ENCODE data around the gene PPP1R36.

PPP1R36 gene

DNA sequence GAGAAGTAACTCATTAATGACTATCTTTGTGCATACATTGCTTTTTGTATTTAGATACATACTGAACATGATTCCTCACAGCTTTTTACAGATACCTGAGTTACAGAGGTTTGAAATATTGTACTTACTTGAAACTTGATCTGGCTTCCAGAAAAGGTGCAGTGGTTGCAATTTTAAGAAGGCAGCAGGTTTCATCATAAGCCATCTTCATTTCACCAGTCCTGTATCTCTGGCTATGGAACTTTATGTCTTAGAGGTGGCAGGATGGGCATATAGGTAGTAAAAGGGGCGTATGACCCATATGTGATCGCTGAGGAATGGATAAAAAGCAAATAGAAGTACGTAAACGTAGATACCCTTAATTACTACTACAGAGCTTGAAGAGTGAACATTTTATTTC is 31.5 kb upstream of the PPP1R36 start:
- TF ChIP-seq SIN3A (IDR thresholded peaks at IDR 0.05; ENCODE audit: borderline replicate concordance, insufficient read depth, low read length) (no peak), POLR2AphosphoS5 (IDR thresholded peaks at IDR 0.05; ENCODE audit: low read depth, low read length) (no peak), FOXP2 (optimal IDR thresholded peaks at IDR 0.05; ENCODE audit: borderline replicate concordance, extremely low read depth, extremely low read length, insufficient read depth) (no peak), TAF1 (IDR thresholded peaks at IDR 0.05; ENCODE audit: borderline replicate concordance, insufficient read depth, low read length) (no peak)
- TF ChIP-seq, protein P1, sequence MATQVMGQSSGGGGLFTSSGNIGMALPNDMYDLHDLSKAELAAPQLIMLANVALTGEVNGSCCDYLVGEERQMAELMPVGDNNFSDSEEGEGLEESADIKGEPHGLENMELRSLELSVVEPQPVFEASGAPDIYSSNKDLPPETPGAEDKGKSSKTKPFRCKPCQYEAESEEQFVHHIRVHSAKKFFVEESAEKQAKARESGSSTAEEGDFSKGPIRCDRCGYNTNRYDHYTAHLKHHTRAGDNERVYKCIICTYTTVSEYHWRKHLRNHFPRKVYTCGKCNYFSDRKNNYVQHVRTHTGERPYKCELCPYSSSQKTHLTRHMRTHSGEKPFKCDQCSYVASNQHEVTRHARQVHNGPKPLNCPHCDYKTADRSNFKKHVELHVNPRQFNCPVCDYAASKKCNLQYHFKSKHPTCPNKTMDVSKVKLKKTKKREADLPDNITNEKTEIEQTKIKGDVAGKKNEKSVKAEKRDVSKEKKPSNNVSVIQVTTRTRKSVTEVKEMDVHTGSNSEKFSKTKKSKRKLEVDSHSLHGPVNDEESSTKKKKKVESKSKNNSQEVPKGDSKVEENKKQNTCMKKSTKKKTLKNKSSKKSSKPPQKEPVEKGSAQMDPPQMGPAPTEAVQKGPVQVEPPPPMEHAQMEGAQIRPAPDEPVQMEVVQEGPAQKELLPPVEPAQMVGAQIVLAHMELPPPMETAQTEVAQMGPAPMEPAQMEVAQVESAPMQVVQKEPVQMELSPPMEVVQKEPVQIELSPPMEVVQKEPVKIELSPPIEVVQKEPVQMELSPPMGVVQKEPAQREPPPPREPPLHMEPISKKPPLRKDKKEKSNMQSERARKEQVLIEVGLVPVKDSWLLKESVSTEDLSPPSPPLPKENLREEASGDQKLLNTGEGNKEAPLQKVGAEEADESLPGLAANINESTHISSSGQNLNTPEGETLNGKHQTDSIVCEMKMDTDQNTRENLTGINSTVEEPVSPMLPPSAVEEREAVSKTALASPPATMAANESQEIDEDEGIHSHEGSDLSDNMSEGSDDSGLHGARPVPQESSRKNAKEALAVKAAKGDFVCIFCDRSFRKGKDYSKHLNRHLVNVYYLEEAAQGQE (IDR thresholded peaks at IDR 0.05; ENCODE audit: insufficient read depth in 1 of 2, low read depth in 2 of 2, low read length in 2 of 2): no peak

DNA sequence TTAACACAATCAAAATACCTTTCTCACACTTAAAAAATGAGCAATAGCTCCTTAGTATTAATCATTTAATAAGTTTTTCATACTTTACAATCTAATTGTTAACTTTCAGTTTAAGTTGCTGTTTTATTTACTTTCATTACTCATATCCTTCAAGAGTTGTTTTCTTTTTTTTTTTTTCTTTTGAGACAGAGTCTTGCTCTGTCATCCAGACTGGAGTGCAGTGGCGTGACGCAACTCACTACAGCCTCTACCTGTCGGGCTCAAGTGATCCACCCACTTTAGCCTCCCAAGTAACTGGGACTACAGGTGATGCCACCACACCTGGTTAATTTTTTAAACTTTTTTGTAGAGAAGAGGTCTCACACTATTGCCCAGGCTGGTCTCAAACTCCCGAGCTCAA is 29.1 kb upstream of the PPP1R36 start:
- TF ChIP-seq, protein P1 (IDR thresholded peaks at IDR 0.05; ENCODE audit: insufficient read depth in 1 of 2, low read depth in 2 of 2, low read length in 2 of 2): no peak
- no peak for TF ChIP-seq POLR2AphosphoS5 (IDR thresholded peaks at IDR 0.05; ENCODE audit: low read depth, low read length)
- no peak for TF ChIP-seq FOXP2 (optimal IDR thresholded peaks at IDR 0.05; ENCODE audit: borderline replicate concordance, extremely low read depth, extremely low read length, insufficient read depth)
- no peak for TF ChIP-seq SIN3A (IDR thresholded peaks at IDR 0.05; ENCODE audit: borderline replicate concordance, insufficient read depth, low read length)
- TF ChIP-seq TAF1 (IDR thresholded peaks at IDR 0.05; ENCODE audit: borderline replicate concordance, insufficient read depth, low read length): no peak

DNA sequence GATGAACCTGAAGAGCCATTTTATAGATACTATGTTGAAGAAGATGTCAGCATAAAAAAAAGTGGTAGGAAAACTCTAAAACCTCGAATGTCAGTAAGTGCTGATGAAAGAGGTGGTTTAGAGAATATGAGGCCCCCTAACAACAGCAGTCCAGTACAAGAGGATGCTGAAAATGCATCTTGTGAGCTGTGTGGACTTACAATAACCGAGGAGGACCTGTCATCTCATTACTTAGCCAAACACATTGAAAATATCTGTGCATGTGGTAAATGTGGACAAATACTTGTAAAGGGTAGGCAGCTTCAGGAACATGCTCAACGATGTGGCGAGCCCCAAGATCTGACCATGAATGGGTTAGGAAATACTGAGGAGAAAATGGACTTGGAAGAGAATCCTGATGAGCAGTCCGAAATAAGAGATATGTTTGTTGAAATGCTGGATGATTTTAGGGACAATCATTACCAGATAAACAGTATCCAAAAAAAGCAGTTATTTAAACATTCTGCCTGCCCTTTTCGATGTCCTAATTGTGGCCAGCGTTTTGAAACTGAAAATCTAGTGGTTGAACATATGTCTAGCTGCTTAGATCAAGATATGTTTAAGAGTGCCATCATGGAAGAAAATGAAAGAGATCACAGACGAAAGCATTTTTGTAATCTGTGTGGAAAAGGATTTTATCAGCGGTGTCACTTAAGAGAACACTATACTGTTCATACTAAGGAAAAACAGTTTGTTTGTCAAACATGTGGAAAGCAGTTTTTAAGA is 27.0 kb upstream of the PPP1R36 start:
- TF ChIP-seq POLR2AphosphoS5 (IDR thresholded peaks at IDR 0.05; ENCODE audit: low read depth, low read length) (no peak), SIN3A (IDR thresholded peaks at IDR 0.05; ENCODE audit: borderline replicate concordance, insufficient read depth, low read length) (no peak), FOXP2 (optimal IDR thresholded peaks at IDR 0.05; ENCODE audit: borderline replicate concordance, extremely low read depth, extremely low read length, insufficient read depth) (no peak), TAF1 (IDR thresholded peaks at IDR 0.05; ENCODE audit: borderline replicate concordance, insufficient read depth, low read length) (no peak)
- TF ChIP-seq, protein P1 (IDR thresholded peaks at IDR 0.05; ENCODE audit: insufficient read depth in 1 of 2, low read depth in 2 of 2, low read length in 2 of 2): no peak

DNA sequence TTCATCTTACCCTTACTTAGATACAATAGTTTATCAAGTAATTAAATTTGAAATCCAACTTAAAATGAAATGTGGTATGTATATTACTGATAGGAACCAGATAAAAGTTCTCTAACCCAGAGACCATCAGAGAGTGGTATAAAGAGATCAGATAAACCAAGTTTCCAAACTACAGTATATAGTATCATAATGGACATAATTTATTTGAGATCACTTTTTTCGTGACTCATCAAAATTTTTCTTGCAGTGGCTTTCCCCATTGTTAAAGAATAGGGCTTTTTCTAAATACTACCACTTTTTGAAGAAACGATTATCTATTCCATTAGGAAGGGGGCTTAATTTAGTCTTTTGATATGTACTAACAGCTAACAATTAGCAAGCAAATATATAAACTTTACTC is 24.4 kb upstream of the PPP1R36 start:
- TF ChIP-seq SIN3A (IDR thresholded peaks at IDR 0.05; ENCODE audit: borderline replicate concordance, insufficient read depth, low read length) (no peak), FOXP2 (optimal IDR thresholded peaks at IDR 0.05; ENCODE audit: borderline replicate concordance, extremely low read depth, extremely low read length, insufficient read depth) (no peak), TAF1 (IDR thresholded peaks at IDR 0.05; ENCODE audit: borderline replicate concordance, insufficient read depth, low read length) (no peak), POLR2AphosphoS5 (IDR thresholded peaks at IDR 0.05; ENCODE audit: low read depth, low read length) (no peak)
- TF ChIP-seq, protein P1 (IDR thresholded peaks at IDR 0.05; ENCODE audit: insufficient read depth in 1 of 2, low read depth in 2 of 2, low read length in 2 of 2): no peak
